K562 (cell line): ENCODE data around the gene PCBD2. TPM values are rescaled to one million over a fixed set of nuclear protein-coding genes. Genes with fewer than 3 reads are reported as not detected.

Source experiments
- microRNA counts: library from miRNA; unstranded; fragments of <30 nt; microRNA quantifications from one replicate; lab custom pipeline; 2016
- microRNA-seq: library from miRNA; unstranded; fragments of <30 nt; microRNA quantifications from one replicate; pipeline ENCODE4, GENCODE V29; 2018; ENCODE audit warnings: borderline microRNAs expressed
- polyA plus RNA-seq, 8 experiments: library from polyadenylated mRNA; depleted of rRNA in 4 of 8; stranded (reverse) in 5 of 8; unstranded in 3 of 8; fragments of >200 nt; fragmentation: Nextera tagmentation in 2 of 8; fragmentation: Illumina TruSeq in 1 of 8; extraction: Ambion mirVana in 2 of 8; extraction: Trizol in 1 of 8; gene quantifications; 2 replicates each; pipeline versions ENCODE4 v1.2.1 to v1.2.3, GENCODE V29; 2011 to 2014; ENCODE audit warnings: inconsistent platforms in 1 of 8, missing spikeins in 1 of 8
- small RNA-seq: library from RNA; depleted of rRNA; stranded (forward); fragments of <200 nt; gene quantifications from one replicate; pipeline ENCODE3, GENCODE V24; 2014
- total RNA-seq, 7 experiments: library from RNA; depleted of rRNA in 6 of 7; stranded (reverse); fragments of >200 nt in 6 of 7; fragmentation: Illumina TruSeq in 2 of 7; extraction: Trizol in 2 of 7; gene quantifications; 2 replicates each; pipeline versions ENCODE4 v1.2.1 to v1.2.3, GENCODE V29; 2011 to 2021; ENCODE audit warnings: low replicate concordance in 1 of 7

Gene PCBD2
- total and polyA plus RNA-seq, 9 of the 15 experiments (the other 6 are each of a cell fraction or from before 2014, with no cell fraction given) = 5.2 to 13.8 (median 7.8) TPM

MicroRNAs within 50 kb of the gene (microRNA counts, 767-probe panel; counts per million panel counts)
- 1,651 counts per million, percentile 41 among the panel's probes with 10 or more counts for microRNA hsa-miR-4461 (lab: Ali Mortazavi, UCI)

Small RNA genes within 50 kb of the gene (microRNA-seq; reads per million reads assigned to microRNA genes)
- not detected for gene MIR4461

Small RNA genes within 50 kb of the gene (small RNA-seq; reads per million reads assigned to genes)
- gene MIR4461 = not detected
- not detected for gene MTND3P25
- gene MTND4LP30 = not detected

Other genes with a start within 250 kb of the PCBD2 start
- gene CAMLG, start 166.6 kb upstream of the PCBD2 start, total RNA-seq (2014; rRNA removed) = 18.9 and 19.3 TPM in 2 replicates
- gene CAMLG, start 166.6 kb upstream of the PCBD2 start, total RNA-seq (2014; rRNA removed; fragmentation: Illumina TruSeq; extraction: Trizol) = 22.0 and 26.7 TPM in 2 replicates
- 13.0 and 13.6 TPM in 2 replicates for gene CAMLG, start 166.6 kb upstream of the PCBD2 start, total RNA-seq (2015; rRNA removed; fragmentation: Illumina TruSeq; extraction: Trizol)
- gene CAMLG, start 166.6 kb upstream of the PCBD2 start, total RNA-seq (2021) = 19.7 and 20.1 TPM in 2 replicates
- 11.3 and 12.8 TPM in 2 replicates for gene CAMLG, start 166.6 kb upstream of the PCBD2 start, polyA plus RNA-seq (2011; rRNA removed)
- 13.7 and 18.0 TPM in 2 replicates for gene CAMLG, start 166.6 kb upstream of the PCBD2 start, polyA plus RNA-seq (2014; fragmentation: Illumina TruSeq; extraction: Trizol)
- 10 to 100 TPM; 16.3 to 17.3 TPM for gene CAMLG, start 166.6 kb upstream of the PCBD2 start, polyA plus RNA-seq (2014; fragmentation: Nextera tagmentation; extraction: Ambion mirVana)
- 11.0 and 15.3 TPM in 2 replicates for gene CAMLG, start 166.6 kb upstream of the PCBD2 start, polyA plus RNA-seq (2014; rRNA removed)
- 48.9 and 49.0 TPM in 2 replicates for gene DDX46, start 146.4 kb upstream of the PCBD2 start, total RNA-seq (2014; rRNA removed)
- 84.9 and 102 TPM in 2 replicates for gene DDX46, start 146.4 kb upstream of the PCBD2 start, total RNA-seq (2014; rRNA removed; fragmentation: Illumina TruSeq; extraction: Trizol)
- 95.9 and 99.0 TPM in 2 replicates for gene DDX46, start 146.4 kb upstream of the PCBD2 start, total RNA-seq (2015; rRNA removed; fragmentation: Illumina TruSeq; extraction: Trizol)
- gene DDX46, start 146.4 kb upstream of the PCBD2 start, total RNA-seq (2021) = 70.6 and 74.6 TPM in 2 replicates
- gene DDX46, start 146.4 kb upstream of the PCBD2 start, polyA plus RNA-seq (2011; rRNA removed) = 49.2 and 76.4 TPM in 2 replicates
- gene DDX46, start 146.4 kb upstream of the PCBD2 start, polyA plus RNA-seq (2014; fragmentation: Illumina TruSeq; extraction: Trizol) = 83.4 and 87.6 TPM in 2 replicates
- 10 to 100 TPM; 26.2 to 32.3 TPM for gene DDX46, start 146.4 kb upstream of the PCBD2 start, polyA plus RNA-seq (2014; fragmentation: Nextera tagmentation; extraction: Ambion mirVana)
- gene DDX46, start 146.4 kb upstream of the PCBD2 start, polyA plus RNA-seq (2014; rRNA removed) = 61.6 and 77.6 TPM in 2 replicates
- 15.1 and 23.2 TPM in 2 replicates for gene C5orf24, start 59.2 kb upstream of the PCBD2 start, total RNA-seq (2014; rRNA removed)
- gene C5orf24, start 59.2 kb upstream of the PCBD2 start, total RNA-seq (2014; rRNA removed; fragmentation: Illumina TruSeq; extraction: Trizol) = 28.8 and 29.4 TPM in 2 replicates
- 27.3 and 28.4 TPM in 2 replicates for gene C5orf24, start 59.2 kb upstream of the PCBD2 start, total RNA-seq (2015; rRNA removed; fragmentation: Illumina TruSeq; extraction: Trizol)
- 23.9 and 26.7 TPM in 2 replicates for gene C5orf24, start 59.2 kb upstream of the PCBD2 start, total RNA-seq (2021)
- 38.6 and 39.7 TPM in 2 replicates for gene C5orf24, start 59.2 kb upstream of the PCBD2 start, polyA plus RNA-seq (2011; rRNA removed)
- 22.6 and 28.7 TPM in 2 replicates for gene C5orf24, start 59.2 kb upstream of the PCBD2 start, polyA plus RNA-seq (2014; fragmentation: Illumina TruSeq; extraction: Trizol)
- 10 to 100 TPM in 1 of 2 experiments, 1 to 10 TPM in 1; 8.9 to 10.6 TPM for gene C5orf24, start 59.2 kb upstream of the PCBD2 start, polyA plus RNA-seq (2014; fragmentation: Nextera tagmentation; extraction: Ambion mirVana)
- gene C5orf24, start 59.2 kb upstream of the PCBD2 start, polyA plus RNA-seq (2014; rRNA removed) = 22.5 and 34.1 TPM in 2 replicates
- gene TXNDC15, start 30.8 kb upstream of the PCBD2 start, total RNA-seq (2014; rRNA removed) = 10.6 and 15.4 TPM in 2 replicates
- 10.3 and 12.8 TPM in 2 replicates for gene TXNDC15, start 30.8 kb upstream of the PCBD2 start, total RNA-seq (2014; rRNA removed; fragmentation: Illumina TruSeq; extraction: Trizol)
- 14.6 and 14.8 TPM in 2 replicates for gene TXNDC15, start 30.8 kb upstream of the PCBD2 start, total RNA-seq (2015; rRNA removed; fragmentation: Illumina TruSeq; extraction: Trizol)
- 8.9 and 11.7 TPM in 2 replicates for gene TXNDC15, start 30.8 kb upstream of the PCBD2 start, total RNA-seq (2021)
- gene TXNDC15, start 30.8 kb upstream of the PCBD2 start, polyA plus RNA-seq (2011; rRNA removed) = 10.4 and 12.3 TPM in 2 replicates
- 8.6 and 12.6 TPM in 2 replicates for gene TXNDC15, start 30.8 kb upstream of the PCBD2 start, polyA plus RNA-seq (2014; fragmentation: Illumina TruSeq; extraction: Trizol)
- gene TXNDC15, start 30.8 kb upstream of the PCBD2 start, polyA plus RNA-seq (2014; fragmentation: Nextera tagmentation; extraction: Ambion mirVana) = 1 to 10 TPM; 3.0 to 3.1 TPM
- 14.7 and 14.9 TPM in 2 replicates for gene TXNDC15, start 30.8 kb upstream of the PCBD2 start, polyA plus RNA-seq (2014; rRNA removed)
- gene CATSPER3, start 62.8 kb downstream of the PCBD2 start, total RNA-seq (2014; rRNA removed) = 0.14 and 0.45 TPM in 2 replicates
- gene CATSPER3, start 62.8 kb downstream of the PCBD2 start, total RNA-seq (2014; rRNA removed; fragmentation: Illumina TruSeq; extraction: Trizol) = 0.22 and 0.44 TPM in 2 replicates
- gene CATSPER3, start 62.8 kb downstream of the PCBD2 start, total RNA-seq (2015; rRNA removed; fragmentation: Illumina TruSeq; extraction: Trizol) = 0.38 and 0.43 TPM in 2 replicates
- gene CATSPER3, start 62.8 kb downstream of the PCBD2 start, total RNA-seq (2021) = 0.34 and 0.49 TPM in 2 replicates
- 1.5 and 1.7 TPM in 2 replicates for gene CATSPER3, start 62.8 kb downstream of the PCBD2 start, polyA plus RNA-seq (2011; rRNA removed)
- 0.29 and 0.37 TPM in 2 replicates for gene CATSPER3, start 62.8 kb downstream of the PCBD2 start, polyA plus RNA-seq (2014; fragmentation: Illumina TruSeq; extraction: Trizol)
- gene CATSPER3, start 62.8 kb downstream of the PCBD2 start, polyA plus RNA-seq (2014; fragmentation: Nextera tagmentation; extraction: Ambion mirVana) = under 1 TPM; 0.60 to 0.62 TPM
- gene CATSPER3, start 62.8 kb downstream of the PCBD2 start, polyA plus RNA-seq (2014; rRNA removed) = 0.22 and 0.61 TPM in 2 replicates
- gene PITX1, start 129.1 kb downstream of the PCBD2 start, total RNA-seq (2014; rRNA removed) = 59.8 and 73.9 TPM in 2 replicates
- gene PITX1, start 129.1 kb downstream of the PCBD2 start, total RNA-seq (2014; rRNA removed; fragmentation: Illumina TruSeq; extraction: Trizol) = 2.3 and 3.1 TPM in 2 replicates
- gene PITX1, start 129.1 kb downstream of the PCBD2 start, total RNA-seq (2015; rRNA removed; fragmentation: Illumina TruSeq; extraction: Trizol) = 24.9 and 25.3 TPM in 2 replicates
- 88.2 and 90.4 TPM in 2 replicates for gene PITX1, start 129.1 kb downstream of the PCBD2 start, total RNA-seq (2021)
- gene PITX1, start 129.1 kb downstream of the PCBD2 start, polyA plus RNA-seq (2011; rRNA removed) = 30.8 and 50.1 TPM in 2 replicates
- 7.4 and 35.6 TPM in 2 replicates for gene PITX1, start 129.1 kb downstream of the PCBD2 start, polyA plus RNA-seq (2014; fragmentation: Illumina TruSeq; extraction: Trizol)
- under 1 TPM; 0.13 to 0.17 TPM for gene PITX1, start 129.1 kb downstream of the PCBD2 start, polyA plus RNA-seq (2014; fragmentation: Nextera tagmentation; extraction: Ambion mirVana)
- gene PITX1, start 129.1 kb downstream of the PCBD2 start, polyA plus RNA-seq (2014; rRNA removed) = 58.7 and 64.6 TPM in 2 replicates